Measurements from ENCODE around the gene APOM. TPM values are rescaled to one million over a fixed set of nuclear protein-coding genes. Genes with fewer than 3 reads are reported as not detected.

Gene APOM
- polyA plus RNA-seq, 4 donors = 89.9 to 124 (median 104) TPM

GRCh38 chr6:31701666-31702404 is 46.1 kb downstream of the APOM start:
- no peak for DNase-seq (ENCODE audit: low read depth in 4 of 4, low spot score in 2 of 4)

DNA sequence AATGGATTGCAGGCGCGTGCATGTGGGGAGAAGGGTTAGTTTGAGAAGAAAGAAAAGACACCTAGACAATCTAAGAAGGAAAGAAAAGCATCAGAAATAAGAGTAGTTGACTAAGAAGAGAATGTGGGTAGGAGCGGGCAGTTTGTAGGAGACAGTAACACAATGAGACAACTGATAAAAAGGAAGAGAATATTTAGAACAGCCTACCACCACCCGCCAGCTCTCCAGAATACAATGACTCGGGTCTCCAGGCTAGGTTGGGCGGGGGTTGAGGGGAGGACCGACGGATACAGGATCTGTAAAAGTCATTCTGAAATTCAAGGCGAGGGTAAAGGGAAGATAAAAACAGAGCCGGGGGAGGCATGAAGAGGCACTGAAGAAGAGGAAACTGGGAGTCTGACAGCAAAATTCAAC is 46.7 kb downstream of the APOM start:
- DNase-seq (ENCODE audit: low read depth in 4 of 4, low spot score in 2 of 4) = no peak

DNA sequence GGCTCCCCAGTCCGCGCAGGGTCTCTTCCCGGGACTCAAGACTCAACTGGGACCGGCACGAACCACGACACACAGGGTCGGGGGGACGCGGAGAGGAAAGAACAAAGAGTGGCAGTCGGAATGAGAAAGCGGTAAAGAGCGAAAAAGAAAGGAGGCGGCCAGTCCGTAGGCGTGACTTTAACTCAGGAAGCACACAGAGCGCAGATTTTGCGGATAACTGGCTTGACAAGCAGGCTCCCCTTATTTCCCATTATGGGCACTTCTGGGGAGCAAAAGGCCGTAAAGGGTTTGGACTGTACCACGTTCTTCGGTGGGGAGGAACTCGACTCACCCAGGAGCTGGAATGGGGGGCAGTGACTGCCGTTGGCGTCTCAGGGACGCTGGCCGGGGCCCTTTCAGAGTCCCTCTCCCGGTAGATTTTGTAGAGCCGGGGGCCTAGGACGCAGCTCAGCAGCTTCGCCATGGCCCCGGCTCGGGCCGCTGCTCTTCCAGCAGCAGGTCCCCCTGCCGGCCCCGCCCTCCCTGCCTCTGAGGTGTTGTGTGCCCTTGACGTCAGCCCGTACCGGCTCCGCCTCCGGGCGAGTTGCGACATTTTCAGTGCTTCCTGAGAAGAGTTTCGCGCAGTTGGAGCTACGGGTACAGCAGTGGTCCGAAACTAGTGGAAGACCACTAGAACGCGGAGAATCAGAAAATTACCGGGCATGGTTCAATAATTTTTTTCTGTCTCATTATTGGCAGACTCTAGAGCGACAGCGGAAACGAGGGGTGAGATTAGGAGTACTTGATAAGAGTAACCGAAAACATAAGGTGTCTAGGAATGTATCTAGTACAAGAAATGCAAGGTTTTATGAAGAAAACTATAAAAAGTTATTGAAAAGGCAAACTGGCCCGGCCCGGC is 47.4 kb downstream of the APOM start, which contains the start of gene ABHD16A:
Gene ABHD16A (minus strand): TSS at position 506 of the 898 bp plus-strand sequence. CDS start 43 bp downstream, at position 463.
- DNase-seq (ENCODE audit: low read depth in 4 of 4, low spot score in 2 of 4) = peak; percentile 91 to 98 (median 96)

- DNase-seq (ENCODE audit: low read depth in 4 of 4, low spot score in 2 of 4) = no peak
Measured at GRCh38 chr6:31705931-31706330, 50.2 kb downstream of the APOM start.

DNA sequence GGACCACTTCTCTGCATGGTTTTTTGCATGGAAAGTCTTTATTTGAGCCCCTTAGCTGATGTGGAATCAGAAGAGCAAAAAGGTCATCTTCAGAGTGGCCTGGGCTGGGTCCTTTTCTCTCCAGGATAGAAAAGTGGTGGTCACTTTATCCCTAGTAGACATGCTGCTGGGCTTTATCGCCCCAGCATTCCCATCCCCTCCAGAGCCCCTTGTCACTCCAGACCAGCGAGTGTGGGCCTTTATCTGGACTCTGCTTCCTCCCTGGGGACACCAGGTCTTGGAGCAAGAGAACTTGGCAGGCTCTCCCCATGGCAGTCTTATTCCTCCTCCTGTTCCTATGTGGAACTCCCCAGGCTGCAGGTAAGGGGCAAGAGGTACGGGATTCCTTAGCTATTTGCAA is 50.9 kb downstream of the APOM start, which contains the start of gene LY6G6F:
Gene LY6G6F (plus strand): TSS at position 268 of the 400 bp plus-strand sequence. CDS start 41 bp downstream, at position 309.
- DNase-seq (ENCODE audit: low read depth in 4 of 4, low spot score in 2 of 4) = no peak

GRCh38 chr6:31707701-31708100 is 52.0 kb downstream of the APOM start:
- DNase-seq (ENCODE audit: low read depth in 4 of 4, low spot score in 2 of 4) = no peak

Other genes starting within 250 kb of the APOM start
- gene MICB, start 157.7 kb upstream of the APOM start, polyA plus RNA-seq (ENCODE audit: insufficient read length in 4 of 4) = 1 to 10 TPM in 2 of 4 donors, under 1 TPM in 2; 0.45 to 1.8 (median 0.88) TPM
- gene MCCD1, start 126.9 kb upstream of the APOM start, polyA plus RNA-seq (ENCODE audit: insufficient read length in 4 of 4) = 10 to 100 TPM; 15.4 to 24.2 (median 18.0) TPM
- 100 to 1,000 TPM; 462 to 709 (median 569) TPM for gene DDX39B, start 113.9 kb upstream of the APOM start, polyA plus RNA-seq (ENCODE audit: insufficient read length in 4 of 4)
- 10 to 100 TPM in 1 of 4 donors, 1 to 10 TPM in 3; 6.4 to 10.5 (median 6.5) TPM for gene ATP6V1G2, start 109.3 kb upstream of the APOM start, polyA plus RNA-seq (ENCODE audit: insufficient read length in 4 of 4)
- gene NFKBIL1, start 108.3 kb upstream of the APOM start, polyA plus RNA-seq (ENCODE audit: insufficient read length in 4 of 4) = 10 to 100 TPM; 18.4 to 29.0 (median 25.5) TPM
- under 1 TPM; 0.24 to 0.39 (median 0.31) TPM for gene LTA, start 83.6 kb upstream of the APOM start, polyA plus RNA-seq (ENCODE audit: insufficient read length in 4 of 4)
- gene TNF, start 80.3 kb upstream of the APOM start, polyA plus RNA-seq (ENCODE audit: insufficient read length in 4 of 4) = under 1 TPM in 1 of 4 donors, not detected in 3; 0.49 TPM
- gene LTB, start 73.5 kb upstream of the APOM start, polyA plus RNA-seq (ENCODE audit: insufficient read length in 4 of 4) = 1 to 10 TPM in 3 of 4 donors, under 1 TPM in 1; 0.88 to 2.3 (median 2.0) TPM
- gene LST1, start 69.6 kb upstream of the APOM start, polyA plus RNA-seq (ENCODE audit: insufficient read length in 4 of 4) = 1 to 10 TPM; 4.2 to 6.2 (median 5.0) TPM
- gene NCR3, start 62.9 kb upstream of the APOM start, polyA plus RNA-seq (ENCODE audit: insufficient read length in 4 of 4) = under 1 TPM in 3 of 4 donors, not detected in 1; 0.16 to 0.52 (median 0.25) TPM
- gene AIF1, start 40.7 kb upstream of the APOM start, polyA plus RNA-seq (ENCODE audit: insufficient read length in 4 of 4) = 10 to 100 TPM; 61.0 to 92.7 (median 73.5) TPM
- gene PRRC2A, start 35.2 kb upstream of the APOM start, polyA plus RNA-seq (ENCODE audit: insufficient read length in 4 of 4) = 100 to 1,000 TPM; 129 to 238 (median 197) TPM
- gene BAG6, start 3.2 kb upstream of the APOM start, polyA plus RNA-seq (ENCODE audit: insufficient read length in 4 of 4) = 100 to 1,000 TPM; 218 to 274 (median 261) TPM
- 10 to 100 TPM; 17.9 to 24.3 (median 21.4) TPM for gene C6orf47, start 4.9 kb downstream of the APOM start, polyA plus RNA-seq (ENCODE audit: insufficient read length in 4 of 4)
- 10 to 100 TPM; 25.2 to 33.9 (median 29.5) TPM for gene GPANK1, start 9.1 kb downstream of the APOM start, polyA plus RNA-seq (ENCODE audit: insufficient read length in 4 of 4)
- gene CSNK2B, start 10.2 kb downstream of the APOM start, polyA plus RNA-seq (ENCODE audit: insufficient read length in 4 of 4) = 100 to 1,000 TPM; 224 to 234 (median 228) TPM
- gene LY6G5B, start 14.1 kb downstream of the APOM start, polyA plus RNA-seq (ENCODE audit: insufficient read length in 4 of 4) = 10 to 100 TPM in 3 of 4 donors, 1 to 10 TPM in 1; 9.0 to 37.0 (median 19.2) TPM
- gene LY6G5C, start 25.2 kb downstream of the APOM start, polyA plus RNA-seq (ENCODE audit: insufficient read length in 4 of 4) = 1 to 10 TPM; 2.4 to 5.6 (median 3.0) TPM
- gene ABHD16A, start 47.4 kb downstream of the APOM start, polyA plus RNA-seq (ENCODE audit: insufficient read length in 4 of 4) = 10 to 100 TPM; 54.3 to 74.8 (median 61.5) TPM
- under 1 TPM; 0.21 to 0.81 (median 0.57) TPM for gene LY6G6F, start 51.0 kb downstream of the APOM start, polyA plus RNA-seq (ENCODE audit: insufficient read length in 4 of 4)
- under 1 TPM in 1 of 4 donors, not detected in 3; 0.65 TPM for gene LY6G6D, start 59.5 kb downstream of the APOM start, polyA plus RNA-seq (ENCODE audit: insufficient read length in 4 of 4)
- gene LY6G6C, start 65.9 kb downstream of the APOM start, polyA plus RNA-seq (ENCODE audit: insufficient read length in 4 of 4) = 1 to 10 TPM in 1 of 4 donors, under 1 TPM in 2, not detected in 1; 0.32 to 1.4 (median 0.47) TPM
- gene MPIG6B, start 67.5 kb downstream of the APOM start, polyA plus RNA-seq (ENCODE audit: insufficient read length in 4 of 4) = 1 to 10 TPM in 3 of 4 donors, under 1 TPM in 1; 0.72 to 2.4 (median 1.5) TPM
- 100 to 1,000 TPM; 163 to 243 (median 200) TPM for gene DDAH2, start 73.4 kb downstream of the APOM start, polyA plus RNA-seq (ENCODE audit: insufficient read length in 4 of 4)
- 100 to 1,000 TPM; 251 to 323 (median 297) TPM for gene CLIC1, start 80.6 kb downstream of the APOM start, polyA plus RNA-seq (ENCODE audit: insufficient read length in 4 of 4)
- 10 to 100 TPM; 13.1 to 58.4 (median 30.9) TPM for gene MSH5, start 84.1 kb downstream of the APOM start, polyA plus RNA-seq (ENCODE audit: insufficient read length in 4 of 4)
- 10 to 100 TPM in 2 of 4 donors, 1 to 10 TPM in 2; 4.2 to 12.9 (median 7.3) TPM for gene SAPCD1, start 106.8 kb downstream of the APOM start, polyA plus RNA-seq (ENCODE audit: insufficient read length in 4 of 4)
- 10 to 100 TPM in 2 of 4 donors, 1 to 10 TPM in 2; 8.1 to 10.7 (median 9.6) TPM for gene VWA7, start 121.4 kb downstream of the APOM start, polyA plus RNA-seq (ENCODE audit: insufficient read length in 4 of 4)
- gene VARS1, start 139.9 kb downstream of the APOM start, polyA plus RNA-seq (ENCODE audit: insufficient read length in 4 of 4) = 10 to 100 TPM; 51.9 to 64.8 (median 55.2) TPM
- 10 to 100 TPM; 80.4 to 88.0 (median 84.9) TPM for gene LSM2, start 151.1 kb downstream of the APOM start, polyA plus RNA-seq (ENCODE audit: insufficient read length in 4 of 4)
- 1 to 10 TPM; 3.6 to 4.2 (median 3.8) TPM for gene HSPA1L, start 159.4 kb downstream of the APOM start, polyA plus RNA-seq (ENCODE audit: insufficient read length in 4 of 4)
- 100 to 1,000 TPM in 3 of 4 donors, 10 to 100 TPM in 1; 92.5 to 123 (median 116) TPM for gene HSPA1A, start 159.6 kb downstream of the APOM start, polyA plus RNA-seq (ENCODE audit: insufficient read length in 4 of 4)
- 100 to 1,000 TPM; 128 to 169 (median 155) TPM for gene HSPA1B, start 171.8 kb downstream of the APOM start, polyA plus RNA-seq (ENCODE audit: insufficient read length in 4 of 4)
- 10 to 100 TPM; 72.1 to 78.2 (median 75.1) TPM for gene NEU1, start 206.9 kb downstream of the APOM start, polyA plus RNA-seq (ENCODE audit: insufficient read length in 4 of 4)
- gene SLC44A4, start 223.1 kb downstream of the APOM start, polyA plus RNA-seq (ENCODE audit: insufficient read length in 4 of 4) = 10 to 100 TPM; 37.2 to 57.4 (median 46.1) TPM
- gene EHMT2, start 241.8 kb downstream of the APOM start, polyA plus RNA-seq (ENCODE audit: insufficient read length in 4 of 4) = 100 to 1,000 TPM in 1 of 4 donors, 10 to 100 TPM in 3; 65.6 to 111 (median 86.8) TPM
- gene ZBTB12, start 246.2 kb downstream of the APOM start, polyA plus RNA-seq (ENCODE audit: insufficient read length in 4 of 4) = 10 to 100 TPM; 22.4 to 35.3 (median 26.9) TPM